H9 (cell line): ENCODE data around the gene QRICH2. TPM values are rescaled to one million over a fixed set of nuclear protein-coding genes. Genes with fewer than 3 reads are reported as not detected.
A peak's percentile ranks its signal among the peaks of the same experiment; 100 is the strongest.

Experiments used
- DNase-seq: peaks from one replicate; pipeline ENCODE4 v3.0.0-alpha.2; 2017
- H2AFZ ChIP-seq: one replicate; pipeline ENCODE4 v1.6.1; 2013; ENCODE audit warnings: mild to moderate bottlenecking, low read length, control low read depth, moderate library complexity
- H2AK5ac ChIP-seq: 2 replicates; pipeline ENCODE4 v1.6.1; 2013; ENCODE audit warnings: low read length, control low read depth, mixed read lengths; ENCODE audit not compliant: insufficient read length
- H2BK120ac ChIP-seq: one replicate; pipeline ENCODE4 v1.6.1; 2013; ENCODE audit warnings: low read depth, mild to moderate bottlenecking, low read length, control low read depth, inconsistent platforms; ENCODE audit not compliant: poor library complexity, severe bottlenecking
- H2BK12ac ChIP-seq: 2 replicates; pipeline ENCODE4 v1.6.1; 2013; ENCODE audit warnings: low read length, control low read depth, mixed read lengths, low read depth; ENCODE audit not compliant: insufficient read length
- H2BK15ac ChIP-seq: 2 replicates; pipeline ENCODE4 v1.6.1; 2013; ENCODE audit warnings: low read depth, low read length, control low read depth
- H2BK20ac ChIP-seq: one replicate; pipeline ENCODE4 v1.6.1; 2013; ENCODE audit warnings: low read depth, mild to moderate bottlenecking, low read length, control low read depth, inconsistent platforms; ENCODE audit not compliant: poor library complexity, severe bottlenecking
- H2BK5ac ChIP-seq: 2 replicates; pipeline ENCODE4 v1.6.1; 2013; ENCODE audit warnings: low read length, control low read depth, mixed read lengths; ENCODE audit not compliant: insufficient read length
- H3K14ac ChIP-seq: 2 replicates; pipeline ENCODE4 v1.6.1; 2013; ENCODE audit warnings: low read length, control low read depth; ENCODE audit not compliant: insufficient read depth
- H3K18ac ChIP-seq: 2 replicates; pipeline ENCODE4 v1.6.1; 2013; ENCODE audit warnings: low read depth, mild to moderate bottlenecking, mixed read lengths, low read length, control low read depth; ENCODE audit not compliant: insufficient read length
- H3K23ac ChIP-seq: 2 replicates; pipeline ENCODE4 v1.6.1; 2013; ENCODE audit warnings: low read length, control low read depth, mixed read lengths, low read depth; ENCODE audit not compliant: insufficient read length
- H3K23me2 ChIP-seq: 2 replicates; pipeline ENCODE4 v1.6.1; 2013; ENCODE audit warnings: low read depth, mild to moderate bottlenecking, mixed read lengths, low read length, control low read depth; ENCODE audit not compliant: insufficient read length, poor library complexity, severe bottlenecking
- H3K27ac ChIP-seq: 2 replicates; pipeline ENCODE4 v1.5.1; 2013; ENCODE audit warnings: low read length, control low read depth, mixed read lengths, low read depth; ENCODE audit not compliant: insufficient read length
- H3K27me3 ChIP-seq: 2 replicates; pipeline ENCODE4 v1.6.1; 2013; ENCODE audit warnings: low read length, control low read depth, inconsistent platforms; ENCODE audit not compliant: insufficient read depth
- H3K4ac ChIP-seq: 2 replicates; pipeline ENCODE4 v1.6.1; 2013; ENCODE audit warnings: low read depth, mild to moderate bottlenecking, control low read depth, inconsistent platforms, low read length, moderate library complexity
- H3K4me1 ChIP-seq: 2 replicates; pipeline ENCODE4 v1.6.1; 2013; ENCODE audit warnings: low read length, control low read depth, inconsistent platforms; ENCODE audit not compliant: insufficient read depth
- H3K4me2 ChIP-seq: 2 replicates; pipeline ENCODE4 v1.6.1; 2013; ENCODE audit warnings: low read length, control low read depth, mixed read lengths; ENCODE audit not compliant: insufficient read length, insufficient read depth
- H3K56ac ChIP-seq: 2 replicates; pipeline ENCODE4 v1.6.1; 2013; ENCODE audit warnings: low read depth, mild to moderate bottlenecking, mixed read lengths, low read length, control low read depth; ENCODE audit not compliant: insufficient read length
- H3K79me1 ChIP-seq: 2 replicates; pipeline ENCODE4 v1.6.1; 2013; ENCODE audit warnings: low read depth, mild to moderate bottlenecking, moderate library complexity, low read length, control low read depth, inconsistent platforms; ENCODE audit not compliant: insufficient read depth, poor library complexity, severe bottlenecking
- H3K79me2 ChIP-seq: 2 replicates; pipeline ENCODE4 v1.6.1; 2013; ENCODE audit warnings: low read length, control low read depth, inconsistent platforms; ENCODE audit not compliant: insufficient read depth
- H3K9ac ChIP-seq: 2 replicates; pipeline ENCODE4 v1.6.1; 2013; ENCODE audit warnings: low read length, control low read depth, mixed read lengths; ENCODE audit not compliant: insufficient read length; ENCODE audit errors: extremely low read depth
- H3K9me3 ChIP-seq: one replicate; pipeline ENCODE4 v1.6.1; 2013; ENCODE audit warnings: low read depth, low read length, inconsistent platforms; ENCODE audit not compliant: control insufficient read depth
- H3T11ph ChIP-seq: one replicate; pipeline ENCODE4 v1.6.1; 2013; ENCODE audit warnings: mild to moderate bottlenecking, low read length, control low read depth, inconsistent platforms
- H4K20me1 ChIP-seq: one replicate; pipeline ENCODE4 v1.6.1; 2013; ENCODE audit not compliant: control insufficient read depth, insufficient read length, insufficient read depth
- H4K5ac ChIP-seq: 2 replicates; pipeline ENCODE4 v1.6.1; 2013; ENCODE audit warnings: low read depth, mild to moderate bottlenecking, mixed read lengths, low read length, control low read depth; ENCODE audit not compliant: insufficient read length
- H4K8ac ChIP-seq: replicated peaks from 2 replicates; pipeline ENCODE4 v1.6.1; 2013; ENCODE audit warnings: low read length, control low read depth, mixed read lengths, low read depth; ENCODE audit not compliant: insufficient read length
- H4K91ac ChIP-seq: 2 replicates; pipeline ENCODE4 v1.6.1; 2013; ENCODE audit warnings: low read depth, mild to moderate bottlenecking, moderate library complexity, mixed read lengths, low read length, control low read depth; ENCODE audit not compliant: insufficient read length
- H3K27ac Mint-ChIP-seq, 3 experiments: 2 replicates in 2 of 3; 3 replicates in 1 of 3; pipeline ENCODE4 v1.8.0; 2020 to 2021; ENCODE audit warnings: mixed read lengths in 3 of 3, mild to moderate bottlenecking in 1 of 3, moderate library complexity in 1 of 3
- H3K27me3 Mint-ChIP-seq: 2 replicates; pipeline ENCODE4 v1.8.0; 2021; ENCODE audit warnings: low read depth, mild to moderate bottlenecking, moderate library complexity, mixed read lengths
- H3K36me3 Mint-ChIP-seq, 3 experiments: 2 replicates in 2 of 3; 3 replicates in 1 of 3; pipeline ENCODE4 v1.8.0; 2020 to 2021; ENCODE audit warnings: low read depth in 3 of 3, mixed read lengths in 3 of 3; ENCODE audit not compliant: insufficient read depth in 1 of 3
- H3K4me1 Mint-ChIP-seq, 2 experiments: 2 replicates each; pipeline ENCODE4 v1.8.0; 2020; ENCODE audit warnings: mixed read lengths in 2 of 2
- H3K4me3 Mint-ChIP-seq, 2 experiments: 2 replicates in 1 of 2; 3 replicates in 1 of 2; pipeline ENCODE4 v1.8.0; 2020 to 2021; ENCODE audit warnings: mild to moderate bottlenecking in 2 of 2, mixed read lengths in 2 of 2, moderate library complexity in 1 of 2
- H3K9me3 Mint-ChIP-seq, 2 experiments: 2 replicates in 1 of 2; 3 replicates in 1 of 2; pipeline ENCODE4 v1.8.0; 2020; ENCODE audit warnings: mild to moderate bottlenecking in 2 of 2, mixed read lengths in 2 of 2, moderate library complexity in 1 of 2
- WGBS: extraction: QIAGEN DNeasy Blood & Tissue Kit; methylation state at CpG from one replicate; pipeline ENCODE4 v1.1.7; 2013; ENCODE audit warnings: missing lambda C conversion rate, low lambda C conversion rate, mixed read lengths; ENCODE audit not compliant: insufficient read length; ENCODE audit errors: extremely low coverage; 5-methylcytosine and 5-hydroxymethylcytosine counted together
- total RNA-seq: library from RNA; stranded (reverse); gene quantifications from 2 replicates; pipeline ENCODE4 v1.2.1, GENCODE V29; 2021
- TF ChIP-seq, protein P1 (sequence below): fragments of 200-600 bp; sonication (generic); conservative IDR thresholded peaks from 3 replicates; pipeline ENCODE4 v1.8.0; 2021; ENCODE audit warnings: antibody characterized with exemption, mild to moderate bottlenecking

The QRICH2 gene
- total RNA-seq, 1 experiment from 2014 or later, result 3.2 TPM

DNA sequence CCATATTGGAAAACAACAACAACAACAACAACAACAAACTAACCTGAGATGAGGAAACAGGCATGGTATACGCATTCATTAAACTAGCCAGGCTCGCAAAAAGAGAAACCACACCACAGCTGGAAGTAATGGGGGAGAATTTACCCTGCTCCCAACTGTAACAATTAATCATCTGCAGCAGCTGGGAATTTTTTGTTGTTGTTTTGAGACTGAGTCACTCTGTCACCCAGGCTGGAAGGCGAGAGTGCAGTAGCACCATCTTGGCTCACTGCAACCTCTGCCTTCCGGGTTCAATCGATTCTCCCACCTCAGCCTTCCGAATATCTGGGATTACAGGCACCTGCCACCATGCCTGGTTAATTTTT is 29.3 kb upstream of the QRICH2 start:
- no CpG with 5 or more reads among the region's 6 CpGs for WGBS
- Histone ChIP-seq H3K56ac (no peak overlapping the region), H3K23ac (no peak overlapping the region), H2BK5ac (no peak overlapping the region), H4K20me1 (no peaks in the 10 kb centered on the region), H3K9me3 (no peaks in the 10 kb centered on the region), H2BK15ac (no peak overlapping the region), H3K9ac (no peak overlapping the region), H3K27me3 (no peaks in the 10 kb centered on the region), H2BK120ac (no peak overlapping the region), H3T11ph (no peak overlapping the region), H2AFZ (no peak overlapping the region), H2BK12ac (no peak overlapping the region), H3K18ac (no peak overlapping the region), H3K14ac (no peak overlapping the region), H2BK20ac (no peak overlapping the region), H3K79me1 (peaks cover 3% of the 10 kb centered on the region), H2AK5ac (no peak overlapping the region), H4K5ac (no peak overlapping the region), H3K4ac (no peak overlapping the region), H3K79me2 (no peaks in the 10 kb centered on the region), H3K27ac (no peak overlapping the region), H3K23me2 (no peaks in the 10 kb centered on the region), H3K4me2 (no peak overlapping the region), H4K91ac (no peak overlapping the region), H3K4me1 (no peaks in the 10 kb centered on the region), H4K8ac (no peak overlapping the region)
- peaks cover 6 to 8% of the 10 kb centered on the region in 2 experiments; a peak in 3 of 4 replicates for H3K4me1 Mint-ChIP-seq
- peaks cover 6 to 21% (median 7%) of the 10 kb centered on the region in 3 experiments; a peak in 6 of 7 replicates for H3K36me3 Mint-ChIP-seq
- TF ChIP-seq, protein P1, sequence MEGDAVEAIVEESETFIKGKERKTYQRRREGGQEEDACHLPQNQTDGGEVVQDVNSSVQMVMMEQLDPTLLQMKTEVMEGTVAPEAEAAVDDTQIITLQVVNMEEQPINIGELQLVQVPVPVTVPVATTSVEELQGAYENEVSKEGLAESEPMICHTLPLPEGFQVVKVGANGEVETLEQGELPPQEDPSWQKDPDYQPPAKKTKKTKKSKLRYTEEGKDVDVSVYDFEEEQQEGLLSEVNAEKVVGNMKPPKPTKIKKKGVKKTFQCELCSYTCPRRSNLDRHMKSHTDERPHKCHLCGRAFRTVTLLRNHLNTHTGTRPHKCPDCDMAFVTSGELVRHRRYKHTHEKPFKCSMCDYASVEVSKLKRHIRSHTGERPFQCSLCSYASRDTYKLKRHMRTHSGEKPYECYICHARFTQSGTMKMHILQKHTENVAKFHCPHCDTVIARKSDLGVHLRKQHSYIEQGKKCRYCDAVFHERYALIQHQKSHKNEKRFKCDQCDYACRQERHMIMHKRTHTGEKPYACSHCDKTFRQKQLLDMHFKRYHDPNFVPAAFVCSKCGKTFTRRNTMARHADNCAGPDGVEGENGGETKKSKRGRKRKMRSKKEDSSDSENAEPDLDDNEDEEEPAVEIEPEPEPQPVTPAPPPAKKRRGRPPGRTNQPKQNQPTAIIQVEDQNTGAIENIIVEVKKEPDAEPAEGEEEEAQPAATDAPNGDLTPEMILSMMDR, result no peak
- no peaks in the 10 kb centered on the region for H3K27me3 Mint-ChIP-seq
- H3K27ac Mint-ChIP-seq, result peak overlapping the region in 1 of 3 experiments; percentile 59; a peak in 2 of 7 replicates
- no peak overlapping the region for H3K4me3 Mint-ChIP-seq
- DNase-seq, result no peak
- H3K9me3 Mint-ChIP-seq, result no peaks in the 10 kb centered on the region; a peak in 1 of 5 replicates
